HG03558 (cell line): Measurements from ENCODE around the gene ADGRA1.

Experiments
- ATAC-seq: cut with Tn5 transposase; IDR thresholded peaks from one replicate; pipeline ENCODE4 v1.9.1; 2021; ENCODE audit warnings: moderate number of reproducible peaks; ENCODE audit not compliant: unreplicated experiment; ENCODE audit errors: extremely low read depth

Gene ADGRA1

GRCh38 chr10:133158756-133159610 lies 71.3 kb downstream of the ADGRA1 start:
- ATAC-seq, result no peak

- ATAC-seq, result no peak
Observed at GRCh38 chr10:133159611-133159949, 71.9 kb downstream of the ADGRA1 start.

GRCh38 chr10:133159950-133160825 lies 72.5 kb downstream of the ADGRA1 start, which contains the start of gene KNDC1:
Gene KNDC1 (plus strand): TSS chr10:133160219. CDS start chr10:133160468, 249 bp downstream.
- no peak for ATAC-seq

- ATAC-seq, result no peak
Observed at GRCh38 chr10:133160826-133161471, 73.2 kb downstream of the ADGRA1 start.

- no peak for ATAC-seq
Observed at GRCh38 chr10:133161486-133162109, 73.9 kb downstream of the ADGRA1 start.

GRCh38 chr10:133162178-133162909 lies 74.6 kb downstream of the ADGRA1 start:
- ATAC-seq, result no peak

- no peak for ATAC-seq
Observed at GRCh38 chr10:133162910-133163856, 75.5 kb downstream of the ADGRA1 start.

GRCh38 chr10:133163889-133164815 lies 76.4 kb downstream of the ADGRA1 start:
- ATAC-seq, result no peak

GRCh38 chr10:133164816-133165555 lies 77.3 kb downstream of the ADGRA1 start:
- no peak for ATAC-seq

- ATAC-seq, result no peak
Observed at GRCh38 chr10:133165556-133166503, 78.1 kb downstream of the ADGRA1 start.

GRCh38 chr10:133166504-133166827 lies 78.7 kb downstream of the ADGRA1 start:
- ATAC-seq, result no peak

- no peak for ATAC-seq
Observed at GRCh38 chr10:133166828-133167692, 79.3 kb downstream of the ADGRA1 start.

GRCh38 chr10:133167693-133168616 lies 80.2 kb downstream of the ADGRA1 start:
- ATAC-seq, result no peak

- ATAC-seq, result no peak
Observed at GRCh38 chr10:133168617-133169031, 80.9 kb downstream of the ADGRA1 start.
